AG04450 (cell line): ENCODE data around the gene CDH4. TPM values are rescaled to one million over a fixed set of nuclear protein-coding genes. Genes with fewer than 3 reads are reported as not detected.
"Not testable (repeated sequence)": the region's sequence is repeated elsewhere in the genome, so short reads cannot be mapped to it uniquely, and the experiment has no call there.

Experiments used
- CTCF ChIA-PET: fragments of 300-600, 350-600 bp; formaldehyde crosslinking; extraction: SDS; loops from one replicate; lab custom pipeline; 2022; ENCODE audit warnings: antibody characterized with exemption, inconsistent platforms; lab: Charles Lee
- POLR2A ChIA-PET: fragments of 350-600 bp; formaldehyde crosslinking; extraction: SDS; loops from one replicate; lab custom pipeline; 2021; ENCODE audit warnings: antibody characterized with exemption, inconsistent platforms; lab: Yijun Ruan, JAX
- DNase-seq: peaks from one replicate; pipeline ENCODE4 v3.0.0-alpha.2; 2011; ENCODE audit warnings: low read depth, low spot score
- H3K27ac ChIP-seq: one replicate; pipeline ENCODE4 v1.5.1; 2012; ENCODE audit warnings: low read depth, low read length, control low read depth
- H3K27me3 ChIP-seq: one replicate; pipeline ENCODE4 v1.6.0; 2012; ENCODE audit warnings: low read length; ENCODE audit not compliant: control insufficient read depth, insufficient read depth
- H3K4me3 ChIP-seq: 2 replicates; pipeline ENCODE4 v1.5.1; 2011; ENCODE audit warnings: mild to moderate bottlenecking, low read depth, low read length, control low read depth
- H3K9me3 ChIP-seq: 2 replicates; pipeline ENCODE4 v1.5.1; 2012; ENCODE audit warnings: low read length; ENCODE audit not compliant: control insufficient read depth, insufficient read depth
- polyA plus RNA-seq: library from polyadenylated mRNA; depleted of rRNA; stranded (reverse); fragments of >200 nt; gene quantifications from 2 replicates; pipeline ENCODE4 v1.2.3, GENCODE V29; 2011
- TF ChIP-seq, protein P1 (sequence below): IDR thresholded peaks from 2 replicates; pipeline ENCODE4 v1.5.1; 2011; ENCODE audit warnings: low read depth, low read length, control low read depth, inconsistent platforms

CDH4 gene
- polyA plus RNA-seq, 1 experiment: 1.6 TPM

DNA sequence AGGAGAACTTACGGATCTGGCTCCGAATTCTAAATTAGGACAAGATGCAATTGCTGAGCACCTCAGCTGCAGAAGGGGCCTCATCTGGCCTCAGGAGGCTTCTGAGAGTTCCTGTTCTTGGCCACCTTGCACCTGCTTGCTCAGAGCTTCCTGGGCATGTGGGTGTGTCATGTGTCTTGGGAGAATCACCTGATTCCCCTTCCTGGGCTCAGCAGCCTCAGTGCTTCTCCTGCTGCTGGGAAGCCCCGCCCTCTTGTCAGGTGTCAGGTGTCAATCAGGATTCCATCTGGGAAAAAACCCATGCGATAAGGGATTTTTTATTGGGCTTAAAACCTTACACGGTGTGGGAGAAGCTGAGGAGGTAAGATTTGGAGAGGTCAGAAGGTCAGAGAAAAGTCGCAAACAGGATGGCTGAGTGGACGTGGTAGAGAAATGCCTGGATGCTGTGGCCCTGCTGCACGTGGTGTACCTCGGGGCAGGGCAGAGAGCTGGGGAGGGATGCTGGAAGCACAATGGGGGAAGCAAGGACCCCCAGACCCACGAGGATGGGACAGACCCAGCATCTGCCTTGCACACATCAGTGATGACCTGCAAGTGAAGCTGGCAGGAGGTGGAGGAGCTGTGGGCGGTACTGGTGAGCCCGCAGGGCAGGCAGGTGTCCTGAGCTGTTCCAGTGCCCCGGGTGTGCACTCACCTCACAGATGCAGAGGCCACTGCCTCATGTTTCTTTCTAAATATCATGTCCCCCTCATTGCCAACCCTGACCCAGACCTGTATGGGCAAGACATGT is 170.8 kb downstream of the CDH4 start:
- Histone ChIP-seq H3K27me3 (no peaks in the 10 kb centered on the region), H3K27ac (no peak overlapping the region), H3K4me3 (no peak overlapping the region), H3K9me3 (peaks cover 20% of the 10 kb centered on the region)
- TF ChIP-seq, protein P1, sequence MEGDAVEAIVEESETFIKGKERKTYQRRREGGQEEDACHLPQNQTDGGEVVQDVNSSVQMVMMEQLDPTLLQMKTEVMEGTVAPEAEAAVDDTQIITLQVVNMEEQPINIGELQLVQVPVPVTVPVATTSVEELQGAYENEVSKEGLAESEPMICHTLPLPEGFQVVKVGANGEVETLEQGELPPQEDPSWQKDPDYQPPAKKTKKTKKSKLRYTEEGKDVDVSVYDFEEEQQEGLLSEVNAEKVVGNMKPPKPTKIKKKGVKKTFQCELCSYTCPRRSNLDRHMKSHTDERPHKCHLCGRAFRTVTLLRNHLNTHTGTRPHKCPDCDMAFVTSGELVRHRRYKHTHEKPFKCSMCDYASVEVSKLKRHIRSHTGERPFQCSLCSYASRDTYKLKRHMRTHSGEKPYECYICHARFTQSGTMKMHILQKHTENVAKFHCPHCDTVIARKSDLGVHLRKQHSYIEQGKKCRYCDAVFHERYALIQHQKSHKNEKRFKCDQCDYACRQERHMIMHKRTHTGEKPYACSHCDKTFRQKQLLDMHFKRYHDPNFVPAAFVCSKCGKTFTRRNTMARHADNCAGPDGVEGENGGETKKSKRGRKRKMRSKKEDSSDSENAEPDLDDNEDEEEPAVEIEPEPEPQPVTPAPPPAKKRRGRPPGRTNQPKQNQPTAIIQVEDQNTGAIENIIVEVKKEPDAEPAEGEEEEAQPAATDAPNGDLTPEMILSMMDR: no peak
- CTCF ChIA-PET: no interaction called here
- POLR2A ChIA-PET: no interaction called here
- no peak for DNase-seq

DNA sequence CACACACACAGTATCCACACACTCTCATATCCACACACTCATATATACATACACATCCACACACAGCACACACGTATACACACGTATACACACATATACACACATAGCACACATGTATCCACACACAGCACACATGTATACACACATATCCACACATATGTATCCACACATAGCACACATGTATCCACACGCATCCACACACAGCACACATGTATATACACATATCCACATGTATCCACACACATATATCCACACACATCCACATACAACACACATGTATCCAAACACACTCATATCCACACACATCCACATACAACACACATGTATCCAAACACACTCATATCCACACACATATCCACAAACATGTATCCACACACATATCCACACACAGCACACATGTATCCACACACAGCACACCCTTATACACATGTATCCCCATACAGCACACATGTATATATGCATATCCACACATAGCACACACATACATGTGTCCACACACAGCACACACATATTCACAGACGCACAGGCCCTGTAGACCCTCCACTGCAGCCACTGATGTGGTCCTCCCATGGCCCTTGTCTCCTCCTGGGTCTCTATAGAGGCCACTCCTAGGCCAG is 172.1 kb downstream of the CDH4 start:
- Histone ChIP-seq H3K27me3 (no peaks in the 10 kb centered on the region), H3K9me3 (peaks cover 20% of the 10 kb centered on the region), H3K4me3 (no peak overlapping the region), H3K27ac (no peak overlapping the region)
- ChIA-PET CTCF (no interaction called here), POLR2A (no interaction called here)
- TF ChIP-seq, protein P1: no peak
- DNase-seq: no peak

DNA sequence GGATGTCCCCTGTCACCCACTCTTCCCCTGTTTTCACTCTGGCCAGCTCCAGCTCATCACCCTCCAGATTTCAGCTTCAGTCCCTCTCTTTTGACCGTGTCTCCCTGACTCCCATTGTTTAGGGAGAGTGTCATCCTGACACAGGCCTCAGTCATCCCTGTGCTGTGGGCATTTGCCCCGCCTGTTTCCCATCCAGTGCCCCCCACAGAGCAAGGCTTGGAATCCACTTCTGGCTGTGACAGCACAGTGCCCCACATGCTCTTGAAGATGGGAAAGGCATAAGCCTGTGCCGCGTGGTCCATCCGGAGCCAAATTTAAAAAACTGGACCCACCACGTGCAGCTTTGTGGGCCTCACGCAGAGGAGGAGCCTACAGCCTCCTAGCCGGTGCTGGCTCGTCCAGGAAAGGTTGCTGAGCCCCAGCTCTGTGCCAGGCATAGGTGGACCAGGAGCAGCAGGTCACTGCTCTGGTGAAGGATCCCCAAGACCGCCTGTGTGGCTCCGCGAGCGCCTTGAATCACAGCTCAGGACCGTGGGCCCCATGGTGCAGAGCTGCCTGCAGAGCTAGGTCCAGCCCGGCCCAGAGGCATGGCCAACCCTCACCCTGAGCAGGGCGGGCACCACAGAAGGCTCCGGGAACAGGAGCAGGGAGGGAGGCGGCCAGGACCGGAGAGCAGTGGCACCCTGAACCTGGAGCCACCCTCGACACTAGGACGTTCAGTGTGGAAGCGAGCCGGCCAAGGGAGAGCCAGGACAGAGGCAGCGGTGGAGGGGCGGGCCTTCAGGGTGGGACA is 172.8 kb downstream of the CDH4 start:
- Histone ChIP-seq H3K9me3 (peaks cover 20% of the 10 kb centered on the region), H3K4me3 (no peak overlapping the region), H3K27me3 (no peaks in the 10 kb centered on the region), H3K27ac (no peak overlapping the region)
- ChIA-PET CTCF (no interaction called here), POLR2A (no interaction called here)
- no peak for DNase-seq
- TF ChIP-seq, protein P1: no peak

DNA sequence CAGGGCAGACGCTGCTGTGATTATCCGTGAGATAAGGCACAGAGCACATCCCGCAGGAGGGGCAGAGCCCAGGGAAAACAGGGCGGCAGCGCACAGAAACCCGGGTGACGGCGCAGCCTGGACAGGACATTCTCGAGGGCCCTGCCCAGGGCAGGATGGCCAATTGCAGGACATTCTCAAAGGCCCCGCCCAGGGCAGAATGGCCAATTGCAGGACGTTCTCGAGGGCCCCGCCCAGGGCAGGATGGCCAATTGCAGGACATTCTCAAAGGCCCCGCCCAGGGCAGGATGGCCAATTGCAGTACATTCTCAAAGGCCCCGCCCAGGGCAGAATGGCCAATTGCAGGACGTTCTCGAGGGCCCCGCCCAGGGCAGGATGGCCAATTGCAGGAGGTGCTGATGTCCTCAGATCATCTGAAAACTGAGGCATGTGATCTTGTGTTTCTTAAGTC is 173.5 kb downstream of the CDH4 start:
- H3K27ac ChIP-seq, POLR2A ChIA-PET, H3K27me3 ChIP-seq, H3K4me3 ChIP-seq, CTCF ChIA-PET, DNase-seq: not testable (repeated sequence)
- H3K9me3 ChIP-seq: peaks cover 14% of the 10 kb centered on the region

DNA sequence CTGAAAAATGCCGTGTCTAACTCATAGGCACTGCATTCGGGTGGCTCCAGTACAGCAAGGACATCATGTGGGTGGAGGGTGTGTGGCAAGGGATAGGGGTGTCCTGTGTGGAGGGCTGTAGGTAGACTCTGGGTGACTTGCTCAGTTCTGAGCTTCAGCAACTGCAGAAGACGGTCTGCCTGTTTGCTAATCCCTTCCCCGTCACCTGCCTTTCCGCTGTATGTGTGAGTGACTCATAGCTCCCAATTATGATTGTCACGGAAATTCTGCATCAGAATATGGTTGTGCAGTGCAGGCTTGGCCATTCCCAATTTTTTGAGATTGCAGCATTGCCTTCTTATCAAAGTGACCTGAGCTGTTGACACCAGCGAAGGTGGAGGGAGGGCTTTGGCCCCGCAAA is 174.3 kb downstream of the CDH4 start:
- Histone ChIP-seq H3K27ac (no peak overlapping the region), H3K9me3 (peaks cover 10% of the 10 kb centered on the region; the same call in 1 of the 2 replicates), H3K4me3 (no peak overlapping the region), H3K27me3 (no peaks in the 10 kb centered on the region)
- no peak for DNase-seq
- ChIA-PET POLR2A (no interaction called here), CTCF (no interaction called here)
- TF ChIP-seq, protein P1: no peak
